Measurements from ENCODE around the gene CCNT2. TPM values are rescaled to one million over a fixed set of nuclear protein-coding genes. Genes with fewer than 3 reads are reported as not detected.

The CCNT2 gene
- total RNA-seq, 1 experiment from 2014 or later, result 38.1 TPM

GRCh38 chr2:134944975-134945374 lies 26.4 kb downstream of the CCNT2 start:
- Mint-ChIP-seq H3K4me1 (peaks cover 21% of the 10 kb centered on the region), H3K9me3 (no peaks in the 10 kb centered on the region), H3K4me3 (no peak overlapping the region), H3K36me3 (peaks cover 38% of the 10 kb centered on the region), H3K27ac (peak overlapping the region; percentile 5; the same call in 1 of the 2 replicates), H3K27me3 (ENCODE audit: low read depth) (no peaks in the 10 kb centered on the region)
- ATAC-seq (peak; percentile 67), DNase-seq (ENCODE audit: low spot score) (no peak)
- CTCF ChIA-PET, result interaction anchor here (0.6 kb wide), 1 partner anchor 97 kb away, joined by 4 read pairs; no protein-coding TSS in a partner anchor
- TF ChIP-seq SP1 (CRISPR knock-in tag; conservative IDR thresholded peaks at IDR 0.05) (no peak), GRHL2 (CRISPR knock-in tag; IDR thresholded peaks at IDR 0.05; ENCODE audit: insufficient replicate concordance, severe bottlenecking) (no peak), HMGXB4 (CRISPR knock-in tag; IDR thresholded peaks at IDR 0.05) (no peak), TCF7 (CRISPR knock-in tag; IDR thresholded peaks at IDR 0.05; ENCODE audit: low read depth) (no peak), MLX (CRISPR knock-in tag; IDR thresholded peaks at IDR 0.05) (no peak), OVOL2 (CRISPR knock-in tag; IDR thresholded peaks at IDR 0.05; ENCODE audit: borderline replicate concordance) (no peak), ZBTB43 (CRISPR knock-in tag; IDR thresholded peaks at IDR 0.05) (no peak), STAT6 (CRISPR knock-in tag; conservative IDR thresholded peaks at IDR 0.05; ENCODE audit: low read depth) (no peak), GABPB1 (CRISPR knock-in tag; IDR thresholded peaks at IDR 0.05) (no peak), TP53 (CRISPR knock-in tag; IDR thresholded peaks at IDR 0.05) (no peak), ZNF121 (CRISPR knock-in tag; IDR thresholded peaks at IDR 0.05) (no peak)
- POLR2A ChIA-PET, result no interaction called here

- no peak overlapping the region for H3K27ac Mint-ChIP-seq
- peaks cover 40% of the 10 kb centered on the region for H3K36me3 Mint-ChIP-seq
- no peaks in the 10 kb centered on the region for H3K27me3 Mint-ChIP-seq (ENCODE audit: low read depth)
- ATAC-seq (no peak), DNase-seq (ENCODE audit: low spot score) (no peak)
- ChIA-PET CTCF (no interaction called here), POLR2A (no interaction called here)
- TF ChIP-seq STAT6 (CRISPR knock-in tag; conservative IDR thresholded peaks at IDR 0.05; ENCODE audit: low read depth) (no peak), SP1 (CRISPR knock-in tag; conservative IDR thresholded peaks at IDR 0.05) (no peak)
- peaks cover 21% of the 10 kb centered on the region for H3K4me1 Mint-ChIP-seq
- no peaks in the 10 kb centered on the region for H3K9me3 Mint-ChIP-seq
- no peak overlapping the region for H3K4me3 Mint-ChIP-seq
Measured at GRCh38 chr2:134946073-134946472, 27.5 kb downstream of the CCNT2 start.

GRCh38 chr2:134949981-134950708 lies 31.5 kb downstream of the CCNT2 start:
- Mint-ChIP-seq H3K27me3 (ENCODE audit: low read depth) (no peaks in the 10 kb centered on the region), H3K4me1 (peaks cover 3% of the 10 kb centered on the region), H3K36me3 (peaks cover 57% of the 10 kb centered on the region), H3K9me3 (no peaks in the 10 kb centered on the region), H3K27ac (no peak overlapping the region), H3K4me3 (no peak overlapping the region)
- ATAC-seq, result no peak
- ChIA-PET CTCF (no interaction called here), POLR2A (no interaction called here)
- no peak for DNase-seq (ENCODE audit: low spot score)
- TF ChIP-seq E2F4 (CRISPR knock-in tag; IDR thresholded peaks at IDR 0.05; ENCODE audit: borderline replicate concordance, low read depth), result no peak
- TF ChIP-seq ESRRA (CRISPR knock-in tag; IDR thresholded peaks at IDR 0.05; ENCODE audit: borderline replicate concordance), result no peak
- TF ChIP-seq SOX15 (CRISPR knock-in tag; IDR thresholded peaks at IDR 0.05), result no peak
- no peak for TF ChIP-seq HMGXB4 (CRISPR knock-in tag; IDR thresholded peaks at IDR 0.05)
- no peak for TF ChIP-seq FOXP4 (CRISPR knock-in tag; IDR thresholded peaks at IDR 0.05)
- no peak for TF ChIP-seq ETV6 (CRISPR knock-in tag; IDR thresholded peaks at IDR 0.05)
